Measurements from ENCODE around the gene TTN.

Gene TTN

GRCh38 chr2:178523596-178524134 is 283.6 kb downstream of the TTN start:
- DNase-seq (ENCODE audit: low spot score): no peak
- no peak for TF ChIP-seq CTCF (IDR thresholded peaks at IDR 0.05; ENCODE audit: extremely low read depth, missing control alignments)

GRCh38 chr2:178522950-178523595 is 284.1 kb downstream of the TTN start:
- peak; percentile 66 for TF ChIP-seq CTCF (IDR thresholded peaks at IDR 0.05; ENCODE audit: extremely low read depth, missing control alignments)
- peak; percentile 77 for DNase-seq (ENCODE audit: low spot score)

- DNase-seq (ENCODE audit: low spot score): no peak
Measured at GRCh38 chr2:178521304-178522150, 285.7 kb downstream of the TTN start.

GRCh38 chr2:178517496-178517895 is 289.7 kb downstream of the TTN start:
- DNase-seq (ENCODE audit: low spot score): no peak
- no peak for TF ChIP-seq CTCF (IDR thresholded peaks at IDR 0.05; ENCODE audit: extremely low read depth, missing control alignments)

More at GRCh38 chr2:178521304-178522150, 285.7 kb downstream of the TTN start:
- TF ChIP-seq CTCF (IDR thresholded peaks at IDR 0.05; ENCODE audit: extremely low read depth, missing control alignments): no peak

- DNase-seq (ENCODE audit: low spot score): no peak
- no peak for TF ChIP-seq CTCF (IDR thresholded peaks at IDR 0.05; ENCODE audit: extremely low read depth, missing control alignments)
Measured at GRCh38 chr2:178514664-178515063, 292.6 kb downstream of the TTN start.

- no peak for TF ChIP-seq CTCF (IDR thresholded peaks at IDR 0.05; ENCODE audit: extremely low read depth, missing control alignments)
- DNase-seq (ENCODE audit: low spot score): no peak
Measured at GRCh38 chr2:178513876-178514275, 293.3 kb downstream of the TTN start.

- DNase-seq (ENCODE audit: low spot score): no peak
- TF ChIP-seq CTCF (IDR thresholded peaks at IDR 0.05; ENCODE audit: extremely low read depth, missing control alignments): no peak
Measured at GRCh38 chr2:178512484-178512883, 294.7 kb downstream of the TTN start.
